Thyroid gland (tissue), 4 donors: ENCODE results near the gene DIP2C. TPM values are rescaled to one million over a fixed set of nuclear protein-coding genes. Genes with fewer than 3 reads are reported as not detected.

Experiments used
- DNase-seq, 2 donors: peaks; one replicate each; pipeline ENCODE4 v3.0.0-alpha.2; 2019
- H3K27ac ChIP-seq, 3 donors: fragments of 200-600 bp; sonication (generic); 1 replicate in 2 of 3; 2 replicates in 1 of 3; pipeline ENCODE4 v1.5.1; 2016 to 2019; ENCODE audit warnings: mild to moderate bottlenecking in 1 of 3, moderate library complexity in 1 of 3
- H3K27me3 ChIP-seq: fragments of 200-600 bp; sonication (generic); one replicate; pipeline ENCODE4 v1.5.1; 2019
- H3K36me3 ChIP-seq, 2 donors: fragments of 200-600 bp; sonication (generic); one replicate each; pipeline ENCODE4 v1.5.1; 2016 to 2019
- H3K4me1 ChIP-seq, 2 donors: fragments of 200-600 bp; sonication (generic); one replicate each; pipeline ENCODE4 v1.5.1; 2017 to 2019
- H3K4me3 ChIP-seq, 3 donors: fragments of 200-600 bp; sonication (generic); replicated peaks in 1 of 3; 1 replicate in 2 of 3; 2 replicates in 1 of 3; pipeline ENCODE4 v1.5.1; 2016; ENCODE audit warnings: mild to moderate bottlenecking in 1 of 3
- H3K9me3 ChIP-seq: fragments of 200-600 bp; sonication (generic); one replicate; pipeline ENCODE4 v1.5.1; 2017
- CTCF ChIP-seq, 6 experiments: fragments of 200-600 bp in 3 of 6; fragments of 450-650 bp in 3 of 6; sonication (generic) in 3 of 6; IDR thresholded peaks; one replicate each; pipeline ENCODE4 v1.5.1; 2016 to 2019; ENCODE audit warnings: antibody characterized with exemption in 6 of 6, mild to moderate bottlenecking in 2 of 6, inconsistent platforms in 1 of 6, moderate library complexity in 1 of 6
- POLR2A ChIP-seq, 2 donors: fragments of 450-650 bp; IDR thresholded peaks; one replicate each; pipeline ENCODE4 v1.6.1; 2017; ENCODE audit warnings: antibody characterized with exemption in 2 of 2, mild to moderate bottlenecking in 2 of 2, moderate library complexity in 1 of 2
- WGBS, 2 donors: methylation state at CpG; one replicate each; pipeline ENCODE4 v1.1.5; 2017; 5-methylcytosine and 5-hydroxymethylcytosine counted together
- intact Hi-C: fragments of 100-400 bp; cut with DNase I; formaldehyde crosslinking; loops from one replicate; pipeline ENCODE4 v1.15.1; 2023
- total RNA-seq, 4 donors: library from RNA; depleted of rRNA; stranded (reverse); fragments of >200 nt; gene quantifications; one replicate each; pipeline ENCODE4 v1.2.3, GENCODE V29; 2016

Gene DIP2C
- total RNA-seq, 4 donors from 2014 or later, result 11.4 to 14.6 (median 12.3) TPM

GRCh38 chr10:488933-489215, 200.6 kb downstream of the DIP2C start:
- 95% methylated on average over 11 of the region's 11 CpGs for WGBS, 2 donors
- intact Hi-C loops, result no loop called here
- Histone ChIP-seq H3K4me3 (no peak overlapping the region), H3K27me3 (no peaks in the 10 kb centered on the region), H3K9me3 (no peaks in the 10 kb centered on the region), H3K27ac (no peak overlapping the region), H3K36me3 (no peaks in the 10 kb centered on the region), H3K4me1 (peaks cover 8 to 19% of the 10 kb centered on the region in 2 donors)
- TF ChIP-seq POLR2A (IDR thresholded peaks at IDR 0.05) (no peak), CTCF (IDR thresholded peaks at IDR 0.05) (no peak)
- no peak for DNase-seq

GRCh38 chr10:488081-488932, 201.2 kb downstream of the DIP2C start:
- WGBS, 2 donors, result 74 to 75% methylated on average over 21 of the region's 21 CpGs
- intact Hi-C loops, result no loop called here
- no peak for TF ChIP-seq CTCF (IDR thresholded peaks at IDR 0.05)
- TF ChIP-seq POLR2A (IDR thresholded peaks at IDR 0.05), result no peak
- no peaks in the 10 kb centered on the region for H3K9me3 ChIP-seq
- no peaks in the 10 kb centered on the region for H3K36me3 ChIP-seq
- H3K27ac ChIP-seq, result peak overlapping the region in 1 of 3 donors; percentile 6
- peak; percentile 63 to 65 for DNase-seq
- H3K4me1 ChIP-seq, result peaks cover 8 to 19% of the 10 kb centered on the region in 2 donors
- no peak overlapping the region for H3K4me3 ChIP-seq
- H3K27me3 ChIP-seq, result no peaks in the 10 kb centered on the region

GRCh38 chr10:486666-487322, 202.7 kb downstream of the DIP2C start:
- Histone ChIP-seq H3K9me3 (no peaks in the 10 kb centered on the region), H3K27ac (no peak overlapping the region), H3K27me3 (no peaks in the 10 kb centered on the region), H3K4me3 (no peak overlapping the region), H3K36me3 (no peaks in the 10 kb centered on the region), H3K4me1 (peaks cover 8 to 19% of the 10 kb centered on the region in 2 donors)
- WGBS, 2 donors, result 94 to 95% methylated on average over 17 of the region's 17 CpGs
- no peak for TF ChIP-seq POLR2A (IDR thresholded peaks at IDR 0.05)
- no peak for TF ChIP-seq CTCF (IDR thresholded peaks at IDR 0.05)
- intact Hi-C loops, result no loop called here
- no peak for DNase-seq

- Histone ChIP-seq H3K4me1 (peaks cover 10 to 22% of the 10 kb centered on the region in 2 donors), H3K9me3 (no peaks in the 10 kb centered on the region), H3K36me3 (no peaks in the 10 kb centered on the region), H3K27ac (peak overlapping the region in 2 of 3 donors; percentile 90 to 92), H3K4me3 (no peak overlapping the region), H3K27me3 (no peaks in the 10 kb centered on the region)
- TF ChIP-seq CTCF (IDR thresholded peaks at IDR 0.05) (no peak), POLR2A (IDR thresholded peaks at IDR 0.05) (no peak)
- WGBS, 2 donors, result 82% methylated on average over 11 of the region's 11 CpGs
- DNase-seq, result no peak
- intact Hi-C loops, result no loop called here
Observed at GRCh38 chr10:486206-486605, 203.3 kb downstream of the DIP2C start.

GRCh38 chr10:485776-486175, 203.7 kb downstream of the DIP2C start:
- peak; percentile 32 to 37 for DNase-seq
- Histone ChIP-seq H3K9me3 (no peaks in the 10 kb centered on the region), H3K4me3 (no peak overlapping the region), H3K27me3 (no peaks in the 10 kb centered on the region), H3K4me1 (peaks cover 14 to 26% of the 10 kb centered on the region in 2 donors), H3K27ac (peak overlapping the region; percentile 90 to 92 (median 90)), H3K36me3 (no peaks in the 10 kb centered on the region)
- 57 to 58% methylated on average over 7 of the region's 7 CpGs for WGBS, 2 donors
- intact Hi-C loops, result no loop called here
- no peak for TF ChIP-seq POLR2A (IDR thresholded peaks at IDR 0.05)
- TF ChIP-seq CTCF (IDR thresholded peaks at IDR 0.05), result no peak
